ENCODE data around the gene BNC2.

BNC2 gene

GRCh38 chr9:16361939-16362338 is 508.5 kb downstream of the BNC2 start:
- DNase-seq (ENCODE audit: low spot score) = no peak
- no peak for TF ChIP-seq CTCF (IDR thresholded peaks at IDR 0.05; ENCODE audit: borderline replicate concordance, control extremely low read depth, extremely low read depth, insufficient read depth, missing control alignments)
- in situ Hi-C loops (cut with MboI; ENCODE audit: low sequenced_read_pairs, unreplicated experiment) = no loop called here

DNA sequence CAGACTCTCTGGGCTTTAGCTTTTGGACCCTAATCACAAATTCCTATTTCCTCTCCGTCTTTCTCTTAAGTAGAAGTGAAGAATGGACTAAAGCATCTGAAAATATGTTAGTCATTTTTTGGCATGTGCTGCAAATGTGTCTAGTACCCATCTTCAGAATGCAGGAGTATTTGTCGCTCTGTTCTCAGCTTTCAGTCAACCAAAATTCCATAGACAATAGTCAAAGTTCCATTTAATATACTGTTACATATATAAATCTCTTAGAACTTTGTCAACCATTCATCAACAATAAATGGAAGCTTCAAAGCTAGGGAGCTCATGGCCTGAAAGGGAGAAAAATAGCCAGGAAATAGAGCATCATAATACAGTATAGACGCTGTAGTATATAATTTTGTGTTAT is 509.4 kb downstream of the BNC2 start:
- no peak for TF ChIP-seq CTCF (IDR thresholded peaks at IDR 0.05; ENCODE audit: borderline replicate concordance, control extremely low read depth, extremely low read depth, insufficient read depth, missing control alignments)
- in situ Hi-C loops (cut with MboI; ENCODE audit: low sequenced_read_pairs, unreplicated experiment) = no loop called here
- DNase-seq (ENCODE audit: low spot score) = no peak

DNA sequence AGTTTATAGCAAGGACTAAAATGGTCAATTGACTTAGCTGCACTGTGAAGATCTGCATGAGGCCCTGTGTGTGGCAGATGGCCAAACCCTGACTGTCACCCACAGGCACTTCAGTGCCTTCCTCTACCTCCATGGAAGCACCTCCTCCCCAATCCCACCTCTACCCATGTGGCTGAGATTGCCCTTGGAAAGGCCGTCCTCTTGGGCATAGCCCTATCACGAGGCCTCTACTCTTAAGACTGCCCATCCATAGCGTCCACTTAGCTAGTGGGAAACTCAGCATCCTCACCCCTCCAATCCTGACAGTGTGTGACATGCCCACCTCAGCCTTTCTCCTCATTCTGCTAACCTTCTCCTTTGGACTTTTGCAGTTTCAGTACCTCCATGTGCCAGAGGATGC is 510.2 kb downstream of the BNC2 start:
- TF ChIP-seq CTCF (IDR thresholded peaks at IDR 0.05; ENCODE audit: borderline replicate concordance, control extremely low read depth, extremely low read depth, insufficient read depth, missing control alignments) = no peak
- DNase-seq (ENCODE audit: low spot score) = no peak
- in situ Hi-C loops (cut with MboI; ENCODE audit: low sequenced_read_pairs, unreplicated experiment) = no loop called here

Measured in GM13976 (cell line).